Stimulated activated CD4-positive, alpha-beta T cell treated with anti-CD3 and anti-CD28 coated beads, TNF-alpha, amount 100 ng/mL, for 1 hour (primary cell): ENCODE results near the gene ATN1.
A peak's percentile ranks its signal among the peaks of the same experiment; 100 is the strongest.

Experiments used
- DNase-seq, 3 donors: peaks; one replicate each; pipeline ENCODE4 v3.0.0-alpha.2; 2020; ENCODE audit warnings: low read depth in 3 of 3, low spot score in 1 of 3

ATN1 gene

GRCh38 chr12:6957741-6958608, 30.2 kb downstream of the ATN1 start:
- DNase-seq: no peak

GRCh38 chr12:6958609-6959057, 30.9 kb downstream of the ATN1 start:
- no peak for DNase-seq

- peak in 2 of 3 donors; percentile 52 to 54 for DNase-seq
Observed at GRCh38 chr12:6959058-6959804, 31.5 kb downstream of the ATN1 start.

GRCh38 chr12:6959805-6960592, 32.2 kb downstream of the ATN1 start:
- DNase-seq: no peak

GRCh38 chr12:6960593-6961277, 33.0 kb downstream of the ATN1 start:
- DNase-seq: no peak

- peak; percentile 86 to 89 (median 87) for DNase-seq
Observed at GRCh38 chr12:6961278-6961694, 33.5 kb downstream of the ATN1 start.

GRCh38 chr12:6961695-6962284, 34.0 kb downstream of the ATN1 start:
- DNase-seq: no peak

GRCh38 chr12:6962285-6963015, 34.7 kb downstream of the ATN1 start:
- no peak for DNase-seq

- DNase-seq: no peak
Observed at GRCh38 chr12:6963016-6963731, 35.4 kb downstream of the ATN1 start.

GRCh38 chr12:6963791-6964413, 36.1 kb downstream of the ATN1 start:
- no peak for DNase-seq

- no peak for DNase-seq
Observed at GRCh38 chr12:6964605-6965025, 36.9 kb downstream of the ATN1 start.

GRCh38 chr12:6965026-6965661, 37.4 kb downstream of the ATN1 start:
- peak; percentile 77 to 85 (median 80) for DNase-seq

GRCh38 chr12:6965714-6966113, 38.0 kb downstream of the ATN1 start:
- no peak for DNase-seq

GRCh38 chr12:6966351-6966750, 38.6 kb downstream of the ATN1 start:
- no peak for DNase-seq

GRCh38 chr12:6967651-6968100, 39.9 kb downstream of the ATN1 start:
- no peak for DNase-seq

GRCh38 chr12:6968426-6968825, 40.7 kb downstream of the ATN1 start:
- DNase-seq: no peak

GRCh38 chr12:6970096-6970527, 42.4 kb downstream of the ATN1 start:
- no peak for DNase-seq

GRCh38 chr12:6974180-6974579, 46.4 kb downstream of the ATN1 start:
- no peak for DNase-seq
